DMS 273 (cell line): Measurements from ENCODE around the gene CCL4L2.
"Not testable (repeated sequence)": the region's sequence is repeated elsewhere in the genome, so short reads cannot be mapped to it uniquely, and the experiment has no call there.

Experiments
- DNase-seq: peaks from one replicate; lab custom pipeline; 2025; ENCODE audit not compliant: unreplicated experiment; lab: John Stamatoyannopoulos, UW

The CCL4L2 gene

GRCh38 chr17:36195434-36196130, 15.3 kb upstream of the CCL4L2 start:
- DNase-seq, result no peak

- DNase-seq, result no peak
These were observed 14.8 kb upstream of the CCL4L2 start for GRCh38 chr17:36196131-36196486.

- DNase-seq, result no peak
These were observed 13.5 kb upstream of the CCL4L2 start for GRCh38 chr17:36197387-36197703.

GRCh38 chr17:36198831-36199465, 11.9 kb upstream of the CCL4L2 start:
- DNase-seq, result no peak

GRCh38 chr17:36201102-36201501, 9.8 kb upstream of the CCL4L2 start:
- DNase-seq, result not testable (repeated sequence)

GRCh38 chr17:36201506-36201905, 9.4 kb upstream of the CCL4L2 start:
- not testable (repeated sequence) for DNase-seq

GRCh38 chr17:36203335-36203734, 7.5 kb upstream of the CCL4L2 start:
- no peak for DNase-seq

- DNase-seq, result no peak
These were observed 6.0 kb upstream of the CCL4L2 start for GRCh38 chr17:36204724-36205500.

- no peak for DNase-seq
These were observed 5.0 kb upstream of the CCL4L2 start for GRCh38 chr17:36205637-36206485.

GRCh38 chr17:36206486-36206821, 4.4 kb upstream of the CCL4L2 start:
- not testable (repeated sequence) for DNase-seq

- DNase-seq, result not testable (repeated sequence)
These were observed 3.5 kb upstream of the CCL4L2 start for GRCh38 chr17:36207383-36207782.

- DNase-seq, result no peak
These were observed 1.3 kb upstream of the CCL4L2 start for GRCh38 chr17:36209575-36209974.

GRCh38 chr17:36211484-36212271, 815 bp downstream of the CCL4L2 start:
- not testable (repeated sequence) for DNase-seq

GRCh38 chr17:36212272-36212605, 1.4 kb downstream of the CCL4L2 start:
- no peak for DNase-seq

GRCh38 chr17:36212966-36213365, 2.1 kb downstream of the CCL4L2 start:
- DNase-seq, result no peak

GRCh38 chr17:36213695-36214094, 2.8 kb downstream of the CCL4L2 start:
- DNase-seq, result no peak

- DNase-seq, result no peak
These were observed 4.1 kb downstream of the CCL4L2 start for GRCh38 chr17:36214918-36215317.

GRCh38 chr17:36215406-36216308, 4.8 kb downstream of the CCL4L2 start:
- not testable (repeated sequence) for DNase-seq

GRCh38 chr17:36219556-36219955, 8.7 kb downstream of the CCL4L2 start:
- not testable (repeated sequence) for DNase-seq
